ENCODE measurements around the gene CAMTA1.

CAMTA1 gene

GRCh38 chr1:7430047-7430608 lies 644.9 kb downstream of the CAMTA1 start:
- no peak for DNase-seq (ENCODE audit: low read depth in 2 of 2)

DNA sequence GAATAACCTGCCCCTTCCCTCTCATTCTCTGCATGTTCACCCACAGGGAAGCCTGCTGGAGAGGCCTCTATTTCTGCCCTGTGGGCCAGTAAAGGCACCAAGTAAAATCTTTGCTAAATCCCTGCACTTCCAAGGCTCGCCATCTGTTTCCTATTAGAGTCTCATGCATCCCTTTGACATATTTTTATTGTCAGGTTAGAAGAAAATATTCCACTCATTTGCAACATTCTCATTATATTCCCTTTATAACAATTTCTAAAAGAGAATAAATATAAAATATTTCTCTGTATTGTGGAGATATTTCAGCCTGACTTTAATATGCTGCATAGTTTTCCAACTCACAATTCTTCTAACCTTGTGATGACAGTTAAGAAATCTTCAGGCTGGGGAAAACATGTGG lies 645.4 kb downstream of the CAMTA1 start:
- DNase-seq (ENCODE audit: low read depth in 2 of 2), result peak; percentile 23

DNA sequence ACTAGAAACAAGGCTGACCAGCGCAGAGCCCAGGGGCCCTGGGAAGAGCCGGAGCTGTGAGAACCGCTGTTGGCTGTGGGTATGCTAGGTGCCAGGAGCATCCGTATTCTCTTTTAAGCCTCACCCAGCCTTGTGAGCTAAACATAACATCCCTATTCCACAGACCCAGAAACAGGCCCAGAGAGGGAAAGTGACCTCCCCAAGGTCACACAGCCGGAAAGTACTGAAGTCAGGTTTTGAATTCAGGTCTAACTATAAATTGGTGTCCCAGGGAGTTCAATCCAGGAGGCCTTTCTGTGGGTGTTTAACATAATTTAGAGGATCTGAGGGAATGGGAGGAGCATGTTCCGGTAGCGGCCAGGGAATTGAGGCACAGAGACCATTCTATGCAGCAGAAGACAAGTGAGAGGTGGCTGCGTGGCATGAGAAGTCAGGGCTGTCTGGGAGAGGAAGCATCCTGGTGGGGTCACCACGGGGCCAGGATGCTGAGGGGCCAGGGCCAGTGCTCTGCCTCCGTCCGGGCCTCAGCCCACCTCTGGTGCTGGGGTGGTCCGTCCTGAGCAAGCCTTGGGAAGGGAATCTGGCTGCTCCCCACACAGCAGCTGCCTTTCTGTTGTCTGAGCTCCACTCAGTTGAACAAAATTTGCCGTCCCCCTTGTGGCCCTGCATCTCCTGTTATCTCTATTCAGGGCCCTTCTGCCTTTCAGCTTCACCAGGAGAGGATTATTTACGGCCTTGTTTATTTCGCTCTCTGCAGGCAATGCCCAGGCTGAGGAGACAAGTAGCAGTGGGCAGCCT lies 647.0 kb downstream of the CAMTA1 start:
- no peak for DNase-seq (ENCODE audit: low read depth in 2 of 2)

DNA sequence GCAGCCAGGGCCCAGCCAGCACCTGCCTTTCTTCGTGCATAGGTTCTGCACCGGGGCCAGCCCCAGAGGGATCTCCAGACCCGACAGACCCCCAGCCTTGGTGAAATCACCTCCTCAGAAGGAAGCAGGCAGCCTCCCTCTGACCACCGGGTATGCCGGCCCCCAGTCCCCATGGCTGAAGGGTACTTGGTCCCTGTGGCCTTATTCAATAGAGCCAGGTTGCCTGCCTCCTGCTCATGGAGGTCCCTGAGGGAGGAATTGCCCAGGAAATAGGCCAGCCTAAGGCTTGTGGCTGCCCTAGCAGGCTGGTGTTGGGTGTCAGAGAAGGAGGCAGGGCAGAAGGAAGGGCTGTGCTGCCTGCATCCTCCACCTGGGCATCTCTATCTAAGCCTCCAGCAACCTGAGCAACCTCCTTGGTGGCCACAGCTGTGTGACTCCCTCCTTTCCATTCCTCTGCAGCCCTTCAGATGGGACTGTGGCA lies 647.7 kb downstream of the CAMTA1 start:
- no peak for DNase-seq (ENCODE audit: low read depth in 2 of 2)

GRCh38 chr1:7434566-7434965 lies 649.3 kb downstream of the CAMTA1 start:
- no peak for DNase-seq (ENCODE audit: low read depth in 2 of 2)

- DNase-seq (ENCODE audit: low read depth in 2 of 2), result no peak
These were observed 650.2 kb downstream of the CAMTA1 start for GRCh38 chr1:7435276-7436055.

- no peak for DNase-seq (ENCODE audit: low read depth in 2 of 2)
These were observed 651.1 kb downstream of the CAMTA1 start for GRCh38 chr1:7436056-7437005.

GRCh38 chr1:7437036-7437435 lies 651.8 kb downstream of the CAMTA1 start:
- DNase-seq (ENCODE audit: low read depth in 2 of 2), result no peak

DNA sequence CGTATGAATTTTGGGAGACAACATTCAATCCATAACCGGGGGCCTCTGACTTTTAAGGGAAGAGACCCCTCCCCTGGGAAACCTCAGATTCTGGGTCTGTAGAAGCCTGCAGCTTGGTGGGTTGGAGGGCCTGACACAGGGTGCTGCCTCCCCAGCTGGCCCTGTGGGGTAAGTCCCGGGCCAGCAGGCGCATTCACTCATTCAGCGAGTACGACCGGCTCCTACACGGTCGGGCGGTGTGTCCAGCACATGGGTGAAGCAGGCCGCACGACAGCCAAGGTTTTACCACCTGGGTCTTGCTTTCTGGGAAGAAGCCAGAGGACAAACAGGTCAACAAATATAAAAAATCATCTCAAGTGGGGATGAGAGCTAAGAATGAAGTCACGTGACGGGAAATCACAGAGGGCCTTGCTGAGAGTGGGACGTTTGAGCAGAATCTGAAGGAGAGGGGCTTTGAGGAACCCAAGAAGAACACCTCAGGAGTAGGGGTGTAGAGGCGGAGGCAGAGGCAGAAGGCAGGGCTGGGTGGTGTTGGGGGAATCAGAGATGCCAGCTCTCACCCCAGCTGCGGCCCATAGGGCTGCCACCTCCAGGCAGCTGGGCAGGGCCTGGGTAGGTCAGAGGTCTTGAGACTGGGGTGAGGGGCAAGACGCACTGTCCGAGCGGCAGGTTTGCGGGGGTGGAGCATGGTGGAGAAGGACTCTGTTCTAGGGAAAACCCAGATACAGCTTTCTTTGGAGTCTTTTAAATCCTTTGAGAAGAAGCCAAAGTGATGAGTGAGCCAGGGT lies 652.5 kb downstream of the CAMTA1 start:
- DNase-seq (ENCODE audit: low read depth in 2 of 2), result no peak

DNA sequence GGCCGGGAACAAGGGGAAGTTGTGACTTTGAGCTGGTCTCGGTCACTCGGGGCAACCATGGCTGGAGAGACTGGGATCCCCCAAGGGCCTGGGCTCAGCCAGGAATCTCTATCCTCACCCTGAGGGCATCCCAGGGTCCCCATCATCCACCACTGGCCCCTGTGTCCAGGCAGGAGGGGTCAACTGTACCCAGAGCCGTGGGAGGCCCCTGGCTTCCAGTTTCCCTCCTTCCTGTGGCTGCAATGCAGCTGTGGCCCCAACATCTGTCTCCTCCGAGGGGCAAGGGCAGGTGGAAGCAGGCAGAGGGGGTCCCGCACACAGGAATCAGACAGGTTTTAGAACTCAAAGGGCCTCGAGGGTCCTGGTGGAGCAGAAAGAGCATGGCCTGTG lies 653.1 kb downstream of the CAMTA1 start:
- no peak for DNase-seq (ENCODE audit: low read depth in 2 of 2)

DNA sequence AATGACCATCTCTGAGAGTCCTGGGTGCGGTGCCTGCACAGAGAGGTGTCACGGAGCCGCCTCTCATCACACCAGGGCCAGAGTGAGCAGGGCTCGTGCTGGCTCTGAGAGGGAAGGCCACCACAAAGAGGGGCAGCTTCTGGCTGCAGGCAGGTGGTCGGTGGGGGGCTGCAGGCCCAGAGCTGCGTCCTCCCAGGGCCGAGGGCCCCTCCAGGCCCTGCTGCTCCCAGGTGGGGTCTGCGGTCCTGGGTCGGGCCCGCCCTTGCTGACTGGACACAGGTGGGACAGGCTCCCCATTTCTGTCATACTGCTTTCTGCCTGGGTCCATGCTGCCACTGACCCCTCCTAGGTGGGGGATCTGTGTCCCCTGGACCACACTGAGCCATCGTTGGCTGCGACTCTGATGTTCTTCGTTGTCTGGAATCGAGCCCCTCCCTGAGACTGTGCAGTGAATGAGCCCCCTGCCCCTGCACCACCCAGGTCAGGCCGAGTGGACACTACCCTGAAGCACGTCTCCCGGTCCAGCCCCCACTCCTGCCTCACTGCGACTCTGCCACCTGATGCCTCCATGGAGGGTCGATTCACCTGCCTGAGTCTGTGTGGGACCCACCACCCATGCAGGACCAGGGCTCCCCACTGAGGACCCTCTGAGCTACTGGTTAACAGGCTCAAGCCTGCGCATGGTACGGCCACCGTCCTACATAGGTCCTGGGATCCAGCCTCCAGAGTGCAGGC lies 653.8 kb downstream of the CAMTA1 start:
- no peak for DNase-seq (ENCODE audit: low read depth in 2 of 2)

DNA sequence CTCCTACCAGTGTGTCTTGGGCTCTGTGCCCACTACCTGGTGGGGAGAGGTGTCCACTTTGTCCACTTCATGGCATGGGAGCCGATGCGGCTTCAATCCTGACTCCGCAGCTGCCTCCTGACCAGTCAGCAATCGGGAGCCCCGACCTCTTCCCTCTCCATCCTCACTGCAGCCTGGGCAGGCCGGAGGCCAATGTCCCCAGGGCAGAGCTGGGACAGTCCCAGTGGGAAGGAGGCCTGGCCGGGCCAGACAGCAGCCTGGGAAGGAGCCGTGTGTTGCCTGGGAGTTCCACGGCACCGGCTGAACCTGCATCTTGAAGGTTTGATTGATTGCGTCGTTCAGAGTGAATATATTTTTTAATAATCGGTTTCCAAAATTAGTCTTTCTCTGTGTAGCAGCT lies 654.9 kb downstream of the CAMTA1 start:
- no peak for DNase-seq (ENCODE audit: low read depth in 2 of 2)

DNA sequence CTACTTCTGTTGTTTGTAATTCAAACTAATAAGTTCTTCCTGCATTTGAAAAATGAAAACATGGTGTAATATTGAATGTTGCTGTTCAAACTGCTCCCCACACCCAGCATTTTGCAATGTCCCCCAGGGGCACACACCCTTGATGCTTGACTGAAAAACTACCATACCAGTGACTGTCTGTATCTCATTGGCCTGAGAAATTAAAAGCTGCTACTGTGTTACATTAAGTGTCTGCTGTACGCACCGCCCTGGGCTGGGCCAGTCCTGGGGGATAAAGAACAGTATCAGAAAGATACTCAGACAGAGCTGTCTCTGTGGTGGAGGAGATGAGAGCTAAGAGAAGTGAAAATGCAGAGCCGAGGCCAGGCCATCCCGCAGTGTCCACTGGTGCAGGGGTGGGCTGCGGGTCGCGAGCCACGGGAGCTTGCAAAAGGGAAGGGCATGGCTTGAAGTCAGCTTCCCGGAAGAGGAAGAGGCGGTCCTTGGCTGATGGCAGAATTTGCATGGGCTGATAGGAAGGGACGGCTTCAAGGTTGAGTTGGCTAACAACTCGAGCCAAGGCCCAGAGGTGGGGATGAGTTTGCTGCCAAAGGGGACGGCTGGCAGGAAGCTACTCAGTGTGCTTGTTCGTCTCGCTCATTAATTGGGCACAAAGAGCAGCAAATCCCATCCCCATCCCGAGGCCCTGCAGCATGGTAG lies 656.0 kb downstream of the CAMTA1 start:
- no peak for DNase-seq (ENCODE audit: low read depth in 2 of 2)

GRCh38 chr1:7442036-7442435 lies 656.8 kb downstream of the CAMTA1 start:
- DNase-seq (ENCODE audit: low read depth in 2 of 2), result no peak

GRCh38 chr1:7442918-7443317 lies 657.7 kb downstream of the CAMTA1 start:
- DNase-seq (ENCODE audit: low read depth in 2 of 2), result no peak

DNA sequence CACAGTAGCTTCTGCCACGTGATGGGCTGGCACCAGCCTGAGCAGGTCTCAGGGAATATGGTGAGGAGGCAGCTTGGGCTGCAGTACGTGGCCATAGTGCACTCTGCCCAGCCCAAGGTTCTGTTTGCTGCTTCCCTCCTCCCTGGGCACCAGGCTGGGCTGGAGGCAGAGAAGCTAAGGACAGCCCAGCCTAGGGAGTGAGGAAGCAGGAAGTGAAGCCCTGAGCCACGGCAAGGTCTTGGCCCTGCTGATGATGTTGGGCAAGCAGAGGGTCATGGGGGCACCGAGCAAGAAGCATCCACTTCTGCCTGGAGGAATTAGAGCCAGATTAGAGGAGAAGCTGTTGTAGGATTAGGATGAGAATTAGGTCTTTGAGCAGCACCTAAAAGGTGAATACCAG lies 659.1 kb downstream of the CAMTA1 start:
- no peak for DNase-seq (ENCODE audit: low read depth in 2 of 2)

DNA sequence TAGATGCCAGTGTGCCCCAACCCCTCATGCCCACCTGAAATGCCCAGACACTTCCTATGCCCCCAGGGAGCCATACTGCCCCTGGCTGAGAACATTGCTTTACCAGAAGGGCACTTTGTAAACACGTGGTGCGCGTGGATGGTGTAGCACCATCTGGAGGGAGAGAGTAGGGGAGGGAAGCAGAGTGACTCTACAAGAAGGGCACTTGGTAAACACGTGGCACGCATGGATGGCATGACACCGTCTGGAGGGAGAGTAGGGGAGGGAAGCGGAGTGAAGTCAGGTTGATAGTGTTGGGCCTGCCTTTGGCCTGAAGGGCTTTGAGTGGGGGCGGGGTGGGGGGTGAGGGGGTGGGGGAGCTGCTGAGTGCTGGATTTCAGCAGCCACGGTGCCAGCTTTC lies 661.8 kb downstream of the CAMTA1 start:
- DNase-seq (ENCODE audit: low read depth in 2 of 2), result no peak

- DNase-seq (ENCODE audit: low read depth in 2 of 2), result no peak
These were observed 662.5 kb downstream of the CAMTA1 start for GRCh38 chr1:7447736-7448135.

DNA sequence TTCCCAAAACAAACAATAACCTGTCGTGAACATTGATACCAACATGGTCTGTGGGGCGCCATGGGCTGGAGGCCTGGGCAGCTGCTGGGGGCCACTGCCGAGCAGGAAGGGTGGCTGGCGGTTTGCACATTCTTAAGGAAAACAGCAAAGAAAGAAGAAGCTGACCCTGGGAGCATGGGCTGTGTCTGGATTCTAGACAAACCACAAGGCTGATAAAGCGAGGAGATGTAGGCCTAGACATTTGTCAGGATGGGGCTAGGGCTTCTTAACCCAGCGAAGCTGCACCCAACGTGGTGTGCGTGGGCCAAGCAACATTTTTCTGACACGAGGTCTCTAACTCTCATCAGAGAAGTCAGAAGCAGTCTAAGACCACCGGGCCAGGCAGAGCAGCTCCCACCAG lies 663.7 kb downstream of the CAMTA1 start:
- DNase-seq (ENCODE audit: low read depth in 2 of 2), result no peak

DNA sequence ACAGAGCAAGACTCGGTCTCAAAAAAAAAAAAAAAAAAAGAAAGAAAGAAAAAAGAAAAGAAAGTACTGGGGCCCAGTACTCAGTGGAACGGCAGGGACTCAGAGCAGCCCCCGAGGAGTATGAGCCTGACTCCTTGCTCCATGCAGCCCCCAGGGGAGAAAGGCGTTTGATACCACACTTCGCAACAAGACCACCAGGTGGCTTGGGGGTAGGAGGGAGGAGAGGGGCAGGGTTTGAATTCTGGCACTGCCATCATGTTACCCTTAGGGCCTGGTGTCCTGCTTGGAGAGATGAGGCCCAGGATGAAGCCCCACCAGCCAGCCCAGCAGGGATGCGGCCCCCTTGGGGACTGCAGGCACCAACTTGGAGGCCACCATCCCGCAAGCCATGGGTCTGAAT lies 664.5 kb downstream of the CAMTA1 start:
- DNase-seq (ENCODE audit: low read depth in 2 of 2), result no peak
